Measurements from ENCODE around the gene ARF5.

The ARF5 gene

GRCh38 chr7:127635659-127636285, 47.6 kb downstream of the ARF5 start:
- no peak for DNase-seq (ENCODE audit: low read depth)

GRCh38 chr7:127638197-127638596, 50.0 kb downstream of the ARF5 start:
- DNase-seq (ENCODE audit: low read depth) = no peak
